ENCODE measurements around the gene HNF1A.

GRCh38 chr12:121013715-121014114 is 35.4 kb downstream of the HNF1A start:
- no peak for TF ChIP-seq POLR2A (IDR thresholded peaks at IDR 0.05; ENCODE audit: low read depth, low read length)
- TF ChIP-seq RAD21 (IDR thresholded peaks at IDR 0.05; ENCODE audit: low read length) = no peak
- TF ChIP-seq CTCF (conservative IDR thresholded peaks at IDR 0.05; ENCODE audit: low read depth, low read length) = no peak
- TF ChIP-seq NFE2L2 (IDR thresholded peaks at IDR 0.05; ENCODE audit: low read depth, low read length) = no peak
- no peak for TF ChIP-seq RCOR1 (IDR thresholded peaks at IDR 0.05; ENCODE audit: insufficient replicate concordance, low read length)

Measured in IMR-90 (cell line).